NK-92 treated with Interleukin-12 subunit alpha and Interleukin-12 subunit beta, amount 100 ng/mL, for 24 hours (cell line): ENCODE results near the gene TARP.
"Not testable (repeated sequence)": the region's sequence is repeated elsewhere in the genome, so short reads cannot be mapped to it uniquely, and the experiment has no call there.

ENCODE experiments used
- DNase-seq: peaks from one replicate; lab custom pipeline; 2025; lab: John Stamatoyannopoulos, UW

The TARP gene

DNA sequence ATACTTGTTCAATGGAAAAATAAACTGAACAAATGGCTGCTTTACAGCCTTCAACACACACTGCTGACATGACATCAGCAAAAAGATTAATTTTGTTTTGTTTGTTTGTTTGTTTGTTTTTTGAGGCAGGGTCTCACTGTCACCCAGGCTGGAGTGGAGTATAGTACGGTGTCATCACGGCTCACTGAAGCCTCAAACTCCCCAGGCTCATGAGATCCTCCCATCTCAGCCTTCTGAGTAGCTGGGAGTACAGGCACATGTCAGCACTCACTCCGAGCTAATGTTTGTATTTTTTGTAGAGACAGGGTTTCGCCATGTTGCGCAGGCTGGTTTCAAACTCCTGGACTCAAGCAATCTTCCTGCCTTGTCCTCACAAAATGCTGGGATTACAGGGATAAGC lies 10.9 kb downstream of the TARP start:
- no peak for DNase-seq

GRCh38 chr7:38262026-38262425 lies 11.4 kb downstream of the TARP start:
- not testable (repeated sequence) for DNase-seq

- DNase-seq: not testable (repeated sequence)
Measured at GRCh38 chr7:38261601-38262000, 11.8 kb downstream of the TARP start.

DNA sequence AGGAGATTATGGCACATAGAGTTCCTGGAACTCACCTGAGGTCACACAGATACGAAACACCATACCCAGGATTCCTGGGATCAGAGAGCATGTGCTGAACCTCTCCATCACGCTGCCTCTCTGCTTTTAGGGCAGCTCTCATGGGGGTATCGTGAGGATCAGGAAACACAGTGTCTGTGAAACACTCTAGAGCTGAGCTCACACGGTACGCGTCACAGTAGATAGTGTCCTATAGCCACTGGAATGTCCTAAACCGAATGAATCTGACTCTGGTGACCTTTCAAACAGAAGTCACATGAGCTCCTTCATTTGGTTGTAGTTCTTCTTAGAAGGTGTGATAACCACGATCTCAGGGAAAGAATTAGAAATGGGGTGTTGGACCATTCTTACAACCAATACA lies 14.3 kb downstream of the TARP start:
- DNase-seq: not testable (repeated sequence)

DNA sequence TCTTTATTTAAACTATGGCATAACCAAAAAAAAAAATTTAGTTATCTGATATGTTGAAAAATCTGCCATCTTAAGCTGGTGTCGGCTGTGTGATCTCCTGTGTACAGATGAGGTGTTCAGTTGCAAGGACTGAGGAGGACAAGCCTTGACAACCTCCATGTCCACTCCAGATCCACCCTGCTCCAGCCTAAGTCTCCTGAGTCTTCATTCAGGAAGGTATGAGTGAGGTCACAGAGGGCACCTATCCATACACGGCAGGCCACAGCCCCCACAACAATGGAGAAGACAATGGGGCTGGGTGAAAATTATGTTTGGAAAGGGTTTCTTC lies 16.1 kb downstream of the TARP start:
- DNase-seq: no peak

- DNase-seq: not testable (repeated sequence)
Measured at GRCh38 chr7:38249849-38250248, 23.6 kb downstream of the TARP start.

GRCh38 chr7:38248069-38248567 lies 25.3 kb downstream of the TARP start:
- DNase-seq: no peak

DNA sequence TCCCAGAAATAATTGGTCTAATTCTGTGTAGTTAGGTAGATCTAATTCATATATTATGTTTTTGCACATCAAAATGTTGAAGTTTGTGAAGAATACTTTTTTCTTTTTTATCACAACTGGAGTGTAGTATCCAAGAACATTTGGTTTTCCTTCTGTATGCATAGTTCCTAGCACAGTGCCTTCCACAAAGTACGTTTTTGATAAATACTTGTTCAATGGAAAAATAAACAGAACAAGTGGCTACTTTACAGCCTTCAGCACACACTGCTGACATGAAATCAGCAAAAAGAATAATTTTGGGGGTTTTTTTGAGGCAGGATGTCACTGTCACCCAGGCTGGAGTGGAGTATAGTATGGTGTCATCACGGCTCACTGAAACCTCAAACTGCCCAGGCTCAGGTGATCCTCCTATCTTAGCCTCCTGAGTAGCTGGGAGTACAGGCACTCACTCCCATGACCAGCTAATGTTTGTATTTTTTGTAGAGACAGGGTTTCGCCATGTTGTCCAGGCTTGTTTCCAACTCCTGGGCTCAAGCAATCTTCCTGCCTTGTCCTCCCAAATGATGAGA lies 27.9 kb downstream of the TARP start:
- no peak for DNase-seq

- no peak for DNase-seq
Measured at GRCh38 chr7:38244516-38244915, 28.9 kb downstream of the TARP start.

GRCh38 chr7:38243345-38243744 lies 30.1 kb downstream of the TARP start:
- not testable (repeated sequence) for DNase-seq

- DNase-seq: no peak
Measured at GRCh38 chr7:38242814-38243213, 30.6 kb downstream of the TARP start.

DNA sequence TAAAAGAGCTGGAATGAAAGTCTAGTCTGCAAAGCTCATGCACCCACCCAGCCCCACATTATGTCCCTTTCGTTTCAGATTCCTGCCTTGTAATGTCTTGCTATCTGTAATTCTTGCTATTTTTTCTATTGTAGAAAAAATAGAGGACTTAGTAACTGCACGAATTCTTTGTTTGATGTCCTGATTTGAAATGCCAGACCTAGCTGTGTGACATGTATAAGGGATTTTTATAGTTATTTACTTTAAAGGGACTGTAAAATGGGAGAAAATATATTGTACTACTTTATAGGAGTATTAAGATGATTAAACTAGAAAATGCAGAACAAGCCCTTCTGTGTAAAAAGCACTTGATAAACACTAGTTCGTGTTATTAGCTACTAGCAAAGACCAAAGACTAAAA lies 32.4 kb downstream of the TARP start:
- DNase-seq: no peak

DNA sequence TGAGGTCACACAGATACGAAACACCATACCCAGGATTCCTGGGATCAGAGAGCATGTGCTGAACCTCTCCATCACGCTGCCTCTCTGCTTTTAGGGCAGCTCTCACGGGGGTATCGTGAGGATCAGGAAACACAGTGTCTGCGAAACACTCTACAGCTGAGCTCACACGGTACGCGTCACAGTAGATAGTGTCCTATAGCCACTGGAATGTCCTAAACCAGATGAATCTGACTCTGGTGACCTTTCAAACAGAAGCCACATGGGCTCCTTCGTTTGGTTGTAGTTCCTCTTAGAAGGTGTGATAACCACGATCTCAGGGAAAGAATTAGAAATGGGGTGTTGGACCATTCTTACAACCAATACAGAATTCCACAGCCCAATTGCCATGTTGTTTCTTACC lies 34.3 kb downstream of the TARP start:
- DNase-seq: not testable (repeated sequence)

GRCh38 chr7:38235606-38236005 lies 37.8 kb downstream of the TARP start:
- DNase-seq: no peak

DNA sequence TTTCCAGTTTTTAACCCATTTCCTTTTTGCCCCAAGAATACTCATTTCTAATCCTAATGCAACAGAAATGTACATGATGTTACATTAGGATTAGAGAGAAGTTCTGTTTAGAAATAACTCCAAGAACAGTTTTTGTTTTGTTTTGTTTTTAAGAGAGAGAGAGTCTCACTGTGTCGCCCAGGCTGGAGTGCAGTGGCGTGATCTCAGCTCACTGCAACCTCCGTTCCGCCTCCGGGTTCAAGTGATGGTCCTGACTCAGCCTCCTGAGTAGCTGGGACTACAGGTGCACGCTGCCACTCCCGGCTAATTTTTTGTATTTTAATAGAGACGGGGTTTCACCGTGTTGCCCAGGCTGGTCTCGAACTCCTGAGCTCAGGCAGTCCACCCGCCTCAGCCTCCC lies 38.7 kb downstream of the TARP start:
- DNase-seq: not testable (repeated sequence)

DNA sequence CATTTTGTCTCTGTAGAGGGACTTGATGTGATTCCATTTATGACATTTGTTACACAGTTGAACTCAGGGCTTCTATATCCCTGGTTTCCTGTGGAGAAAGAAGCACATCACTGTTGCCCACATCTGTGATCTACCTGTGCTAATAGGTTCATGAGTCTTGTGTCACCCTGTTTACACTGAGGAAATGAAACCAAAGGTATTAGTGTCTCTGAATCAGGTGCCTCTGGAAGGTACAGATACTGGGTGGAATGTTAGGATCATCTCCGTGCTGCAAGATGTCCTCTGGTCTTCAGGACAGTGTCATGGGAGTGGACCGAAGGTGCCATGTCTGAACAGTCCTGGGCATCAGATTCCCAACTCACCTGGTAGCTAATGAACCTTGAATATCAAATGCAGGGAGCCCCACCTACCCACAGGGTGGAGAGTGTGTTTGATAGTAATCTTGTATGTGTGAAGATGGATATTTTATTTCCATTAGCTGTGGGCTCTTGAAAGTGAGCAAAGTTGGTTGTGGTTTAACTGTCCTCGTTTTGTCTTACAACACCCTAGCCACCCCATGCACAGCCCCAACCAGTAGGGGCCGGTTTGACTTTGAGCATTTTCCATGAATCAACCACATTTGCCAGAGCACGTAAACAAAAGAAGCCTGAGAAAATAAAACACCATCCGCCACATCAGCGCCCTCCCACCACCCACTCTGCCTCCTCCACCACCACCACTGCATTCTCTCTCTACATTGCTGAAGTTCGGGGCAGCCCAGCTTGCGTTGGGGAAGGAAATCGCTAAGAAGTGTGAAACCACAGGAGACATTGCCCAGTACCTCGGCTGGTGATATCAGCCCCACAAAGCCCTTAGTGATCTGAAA lies 40.7 kb downstream of the TARP start:
- DNase-seq: peak; percentile 86

GRCh38 chr7:38229884-38230642 lies 43.4 kb downstream of the TARP start:
- no peak for DNase-seq

- no peak for DNase-seq
Measured at GRCh38 chr7:38229386-38229785, 44.0 kb downstream of the TARP start.

DNA sequence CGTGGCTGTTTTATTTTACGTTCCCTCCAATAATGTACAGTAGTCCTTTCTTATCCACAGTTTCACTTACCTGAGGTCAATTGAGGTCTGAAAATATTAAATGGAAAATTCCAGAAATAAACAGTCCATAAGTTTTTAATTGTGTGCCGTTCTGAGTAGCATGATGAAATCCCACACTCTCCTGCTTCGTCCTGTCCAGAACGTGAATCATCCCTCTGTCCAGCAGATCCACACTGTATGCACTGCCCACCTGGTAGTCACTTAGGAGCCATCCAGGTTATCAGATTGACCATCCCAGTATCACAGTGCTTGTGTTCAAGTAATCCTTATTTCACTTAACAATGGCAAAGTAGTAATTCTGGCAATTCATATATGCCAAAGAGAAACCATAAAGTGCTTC lies 49.0 kb downstream of the TARP start:
- no peak for DNase-seq

GRCh38 chr7:38223306-38223705 lies 50.1 kb downstream of the TARP start:
- DNase-seq: no peak

DNA sequence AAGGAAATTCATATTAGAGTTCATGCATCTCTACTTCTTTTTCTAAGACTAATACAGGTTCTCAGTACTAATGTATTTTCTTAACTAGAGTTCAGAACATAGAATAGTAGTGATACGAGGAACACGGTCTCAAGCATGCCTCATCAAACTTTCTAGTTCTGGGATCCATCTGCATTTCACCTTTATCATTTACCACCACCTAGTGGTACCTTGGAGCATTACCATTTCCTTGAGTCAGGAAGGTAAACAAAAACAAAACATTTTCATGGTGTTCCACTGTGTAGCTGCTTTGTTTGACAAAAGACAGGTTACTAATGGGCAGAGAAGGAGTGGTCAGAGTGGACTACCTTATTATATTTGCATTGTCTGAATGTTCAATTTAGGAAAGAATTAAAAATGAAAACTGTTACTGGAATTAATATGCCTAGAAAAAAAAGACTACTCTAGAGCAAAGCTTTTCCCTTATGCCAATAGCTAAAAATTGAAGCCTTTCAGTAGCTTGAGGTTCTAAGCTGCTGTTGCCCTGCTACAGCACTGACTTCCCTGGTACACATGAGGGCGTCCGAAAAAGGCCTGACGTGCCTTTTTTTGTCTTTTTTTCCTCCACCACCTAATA lies 50.8 kb downstream of the TARP start:
- DNase-seq: no peak

DNA sequence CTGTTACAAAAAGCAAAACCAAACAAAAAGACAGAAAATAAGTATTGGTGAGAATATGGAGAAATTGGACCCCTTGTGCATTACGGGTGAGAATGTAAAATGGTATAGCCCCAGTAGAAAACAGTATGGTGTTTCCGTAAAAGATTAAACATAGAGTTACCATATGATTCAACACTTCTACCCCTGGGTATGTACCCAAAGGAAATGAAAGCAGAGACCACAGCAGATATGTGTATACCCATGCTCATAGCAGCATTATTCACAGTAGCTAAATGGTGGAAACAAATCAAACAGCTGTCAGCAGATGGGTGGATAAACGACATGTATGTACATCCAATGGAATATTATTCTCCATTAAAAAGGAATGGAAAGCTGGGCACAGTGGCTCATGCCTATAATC lies 53.0 kb downstream of the TARP start:
- no peak for DNase-seq
